Measurements from ENCODE around the gene CUX1. TPM values are rescaled to one million over a fixed set of nuclear protein-coding genes. Genes with fewer than 3 reads are reported as not detected.
"Not testable (repeated sequence)": the region's sequence is repeated elsewhere in the genome, so short reads cannot be mapped to it uniquely, and the experiment has no call there.

CUX1 gene
- total and polyA plus RNA-seq, 2 donors = 59.7 to 63.5 TPM

DNA sequence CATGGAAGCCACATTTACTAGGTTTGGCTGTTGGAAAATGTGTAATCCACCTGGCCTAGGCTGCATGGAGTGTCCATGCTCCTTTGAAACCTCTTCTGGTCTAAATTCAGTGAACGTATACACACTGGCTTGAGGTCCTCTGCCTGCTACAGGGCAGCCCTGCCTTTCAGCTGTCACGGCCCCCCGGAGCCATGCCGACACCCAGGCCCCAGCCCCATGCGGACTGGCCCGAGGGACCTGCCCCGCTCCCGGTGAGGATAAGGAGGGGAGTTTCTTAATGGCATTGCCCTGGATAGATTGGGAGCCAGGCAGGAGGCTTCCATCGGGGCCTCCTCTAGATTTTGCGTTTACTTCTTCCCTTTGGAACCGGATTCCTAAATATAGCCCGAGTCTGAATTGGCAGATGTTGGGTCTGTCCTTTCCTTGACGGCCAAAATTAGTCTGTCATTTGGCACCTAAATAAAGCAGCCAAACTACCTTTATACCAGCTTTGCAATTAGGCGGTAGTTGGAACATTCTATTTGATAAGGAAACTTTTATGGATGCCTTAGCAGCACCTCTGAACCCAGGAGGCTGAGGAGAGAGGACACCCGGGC is 397.1 kb downstream of the CUX1 start:
- Histone ChIP-seq H3K4me3 (ENCODE audit: low read depth, low read length) (no peak overlapping the region), H3K27ac (ENCODE audit: low read depth) (no peak overlapping the region), H3K36me3 (ENCODE audit: insufficient read depth) (no peaks in the 10 kb centered on the region), H3K4me1 (ENCODE audit: insufficient read depth) (no peaks in the 10 kb centered on the region)
- no peak for DNase-seq (ENCODE audit: extremely low spot score)
- WGBS = 80% methylated on average over 15 of the region's 15 CpGs

DNA sequence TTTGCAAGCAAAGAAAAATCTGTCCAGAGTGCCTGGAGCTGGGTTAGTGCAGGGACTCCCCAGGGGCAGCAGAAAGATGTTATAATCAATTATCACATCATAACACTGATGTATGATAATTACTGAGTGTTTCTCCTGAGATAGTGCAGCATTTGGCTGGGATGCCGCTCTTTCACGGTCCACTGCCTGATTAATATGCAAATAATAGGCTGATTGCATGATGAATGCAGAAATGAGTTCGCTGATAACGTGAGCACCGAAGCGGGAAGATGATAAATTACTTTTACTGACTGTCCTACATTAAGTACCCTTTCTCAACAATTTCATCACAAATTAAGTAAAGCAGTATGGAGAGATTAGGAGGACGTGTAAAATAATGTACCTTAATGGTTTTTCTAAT is 397.8 kb downstream of the CUX1 start:
- Histone ChIP-seq H3K36me3 (ENCODE audit: insufficient read depth) (no peaks in the 10 kb centered on the region), H3K4me1 (ENCODE audit: insufficient read depth) (no peaks in the 10 kb centered on the region), H3K27ac (ENCODE audit: low read depth) (no peak overlapping the region), H3K4me3 (ENCODE audit: low read depth, low read length) (no peak overlapping the region)
- DNase-seq (ENCODE audit: extremely low spot score) = no peak
- 79% methylated on average over 7 of the region's 7 CpGs for WGBS

DNA sequence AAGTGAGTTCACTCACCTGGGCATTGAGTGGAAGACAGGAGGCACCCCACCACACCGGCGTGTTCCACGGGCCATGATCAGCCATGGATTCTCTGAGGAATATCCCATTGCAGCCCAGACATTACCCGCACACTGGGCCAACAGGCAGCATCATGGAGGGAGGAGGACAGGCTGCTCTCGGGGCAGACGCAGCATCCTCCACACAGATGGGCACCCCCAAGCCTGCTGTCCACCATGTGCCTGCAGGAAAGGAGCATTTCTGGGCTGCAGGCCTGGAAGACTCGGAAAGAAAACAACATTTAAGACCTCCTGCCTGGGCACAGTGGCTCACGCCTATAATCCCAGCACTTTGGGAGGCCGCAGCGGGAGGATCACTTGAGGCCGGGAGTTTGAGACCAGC is 398.3 kb downstream of the CUX1 start:
- H3K36me3 ChIP-seq (ENCODE audit: insufficient read depth) = no peaks in the 10 kb centered on the region
- H3K4me1 ChIP-seq (ENCODE audit: insufficient read depth) = no peaks in the 10 kb centered on the region
- no peak overlapping the region for H3K4me3 ChIP-seq (ENCODE audit: low read depth, low read length)
- DNase-seq (ENCODE audit: extremely low spot score) = no peak
- WGBS = 92% methylated on average over 11 of the region's 11 CpGs
- no peak overlapping the region for H3K27ac ChIP-seq (ENCODE audit: low read depth)

DNA sequence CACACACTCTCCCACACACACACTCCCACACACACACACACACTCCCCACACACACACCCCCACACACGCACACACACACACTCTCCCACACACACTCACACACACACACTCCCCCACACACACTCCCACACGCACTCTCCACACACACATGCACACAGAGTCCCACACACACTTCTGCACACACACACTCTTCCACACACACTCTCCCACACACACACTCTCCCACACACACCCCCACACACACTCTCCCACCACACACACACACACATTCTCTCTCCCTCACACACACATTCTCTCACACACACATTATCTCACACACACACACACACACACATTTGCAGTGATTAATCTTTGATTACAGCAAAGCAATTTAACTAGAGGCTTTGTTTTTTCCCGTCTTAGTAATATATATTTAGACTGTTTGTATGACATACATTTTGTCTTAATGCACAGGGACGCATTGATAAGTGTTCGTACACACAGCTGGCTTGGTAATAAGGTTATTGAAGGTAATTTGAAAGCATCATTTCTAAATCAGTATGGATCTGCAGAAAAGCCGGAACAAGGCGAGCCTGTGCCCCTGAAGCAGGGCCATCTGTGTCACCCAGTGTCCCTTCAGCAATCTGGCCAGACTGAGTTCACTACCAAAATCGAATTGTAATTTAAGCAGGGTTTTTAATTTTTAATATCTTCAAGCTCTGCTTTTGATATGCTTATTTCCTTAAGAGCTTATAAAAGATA is 399.3 kb downstream of the CUX1 start:
- no peak overlapping the region for H3K4me3 ChIP-seq (ENCODE audit: low read depth, low read length)
- no peak overlapping the region for H3K27ac ChIP-seq (ENCODE audit: low read depth)
- H3K4me1 ChIP-seq (ENCODE audit: insufficient read depth) = no peaks in the 10 kb centered on the region
- H3K36me3 ChIP-seq (ENCODE audit: insufficient read depth) = no peaks in the 10 kb centered on the region
- no peak for DNase-seq (ENCODE audit: extremely low spot score)
- WGBS = 93% methylated on average over 8 of the region's 8 CpGs

DNA sequence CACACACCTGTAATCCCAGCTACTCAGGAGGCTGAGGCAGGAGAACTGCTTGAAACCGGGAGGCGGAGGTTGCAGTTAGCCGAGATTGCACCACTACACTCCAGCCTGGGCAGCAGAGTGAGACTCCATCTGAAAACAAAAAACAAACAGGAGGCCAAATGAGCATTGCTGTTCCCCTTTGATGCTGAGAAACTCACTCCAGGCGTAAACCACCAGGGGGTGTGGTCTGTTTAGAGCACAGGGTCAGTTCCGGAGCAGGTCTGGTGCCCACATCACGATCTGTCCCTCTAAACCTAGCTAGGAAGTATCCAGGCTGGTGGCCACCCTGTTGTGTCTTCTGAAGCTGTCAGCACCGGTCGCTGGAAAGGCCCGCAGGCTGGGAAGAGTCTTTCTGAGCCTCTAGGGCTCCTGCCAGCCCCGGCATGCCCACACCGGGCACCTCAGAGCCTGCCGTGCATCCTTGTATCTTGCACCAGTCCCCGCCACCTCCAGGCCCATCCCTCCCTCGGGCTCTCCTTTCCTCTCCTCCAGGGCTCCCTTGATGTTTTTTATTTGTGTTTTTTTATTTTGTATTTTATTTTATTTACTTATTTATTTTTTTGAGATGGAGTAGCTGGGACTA is 402.9 kb downstream of the CUX1 start:
- Histone ChIP-seq H3K36me3 (ENCODE audit: insufficient read depth) (peaks cover 2% of the 10 kb centered on the region), H3K4me1 (ENCODE audit: insufficient read depth) (no peaks in the 10 kb centered on the region), H3K27ac (ENCODE audit: low read depth) (no peak overlapping the region), H3K4me3 (ENCODE audit: low read depth, low read length) (no peak overlapping the region)
- no peak for DNase-seq (ENCODE audit: extremely low spot score)
- WGBS = 89% methylated on average over 14 of the region's 14 CpGs

DNA sequence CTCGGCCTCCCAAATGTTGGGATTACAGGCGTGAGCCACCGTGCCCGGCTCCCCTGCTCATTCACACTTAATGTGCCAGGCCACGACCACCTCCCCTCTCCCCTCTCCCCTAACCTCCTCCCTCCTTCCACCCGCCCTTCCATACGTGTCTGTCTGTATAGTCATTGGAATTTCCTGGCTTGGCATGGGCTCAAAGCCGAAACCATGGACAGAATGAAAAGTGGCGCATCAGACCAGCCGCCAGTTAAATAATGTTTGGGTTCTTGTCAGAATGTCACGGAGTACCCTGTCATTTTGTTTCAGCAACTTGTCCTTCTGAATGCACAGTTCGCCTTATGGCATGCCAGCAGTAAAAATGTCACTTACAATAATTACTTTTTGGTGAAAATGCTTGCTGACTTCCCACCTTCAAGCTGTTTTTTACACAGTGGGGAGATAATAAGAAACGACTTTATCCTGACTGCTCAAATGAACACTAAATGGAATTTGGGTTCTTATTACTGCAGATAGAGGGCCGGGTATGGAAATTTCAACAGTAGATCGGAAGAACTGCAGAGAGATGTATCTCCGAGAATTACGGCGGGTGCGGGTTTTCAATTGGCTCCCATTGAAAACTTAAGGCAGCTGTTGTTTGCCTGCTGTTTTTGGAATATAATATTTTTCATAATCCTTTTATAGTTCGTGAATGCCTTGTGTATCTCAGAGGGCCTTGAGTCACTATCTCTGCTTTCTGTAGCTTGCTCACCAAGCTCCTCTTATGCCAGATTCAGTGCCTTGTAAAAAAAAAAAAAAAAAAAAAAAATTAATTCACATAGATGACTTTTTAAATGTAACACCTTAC is 403.8 kb downstream of the CUX1 start:
- no peak overlapping the region for H3K4me3 ChIP-seq (ENCODE audit: low read depth, low read length)
- WGBS = 55% methylated on average over 20 of the region's 20 CpGs
- H3K27ac ChIP-seq (ENCODE audit: low read depth) = no peak overlapping the region
- peaks cover 2% of the 10 kb centered on the region for H3K36me3 ChIP-seq (ENCODE audit: insufficient read depth)
- no peak for DNase-seq (ENCODE audit: extremely low spot score)
- no peaks in the 10 kb centered on the region for H3K4me1 ChIP-seq (ENCODE audit: insufficient read depth)

DNA sequence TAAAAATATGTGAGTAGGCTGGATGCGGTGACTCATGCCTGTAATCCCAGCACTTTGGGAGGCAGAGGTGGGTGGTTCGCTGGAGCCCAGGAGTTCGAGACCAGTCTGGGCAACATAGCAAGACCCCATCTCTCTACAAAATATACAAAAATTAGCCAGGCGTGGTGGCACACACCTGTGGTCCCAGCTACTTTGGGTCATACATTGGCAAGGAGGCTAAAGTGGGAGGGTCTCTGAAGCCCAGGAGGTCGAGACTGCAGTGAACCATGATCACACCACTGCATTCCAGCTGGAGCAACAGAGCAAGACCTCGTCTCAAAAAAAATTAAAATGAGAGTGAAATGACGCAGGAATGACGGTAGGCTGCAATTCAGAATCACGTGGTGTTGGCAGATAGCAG is 404.5 kb downstream of the CUX1 start:
- no peak for DNase-seq (ENCODE audit: extremely low spot score)
- H3K4me3 ChIP-seq (ENCODE audit: low read depth, low read length) = no peak overlapping the region
- 95% methylated on average over 9 of the region's 9 CpGs for WGBS

DNA sequence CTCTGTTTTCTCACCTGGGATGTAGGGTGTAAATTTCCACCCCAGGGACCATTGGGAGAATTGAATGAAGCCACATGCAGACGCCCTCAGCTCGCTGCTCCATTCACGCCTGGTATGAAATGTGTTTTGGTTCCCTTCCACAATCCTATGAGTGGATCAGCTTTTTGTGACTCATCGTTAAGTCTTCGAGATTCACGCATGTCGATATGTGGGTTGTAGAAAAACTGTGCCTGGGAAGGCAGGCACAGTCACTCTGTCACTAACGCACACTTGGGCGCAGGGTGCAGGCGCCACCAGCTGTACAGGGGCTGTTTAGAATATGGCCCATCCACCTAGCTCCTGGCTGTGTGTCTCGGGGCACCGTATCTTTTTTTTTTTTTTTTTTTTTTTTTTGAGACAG is 405.0 kb downstream of the CUX1 start:
- 95% methylated on average over 12 of the region's 12 CpGs for WGBS
- Histone ChIP-seq H3K4me1 (ENCODE audit: insufficient read depth) (no peaks in the 10 kb centered on the region), H3K4me3 (ENCODE audit: low read depth, low read length) (no peak overlapping the region), H3K36me3 (ENCODE audit: insufficient read depth) (peaks cover 2% of the 10 kb centered on the region), H3K27ac (ENCODE audit: low read depth) (no peak overlapping the region)
- no peak for DNase-seq (ENCODE audit: extremely low spot score)

More for the DNA sequence above, 404.5 kb downstream of the CUX1 start:
- H3K27ac ChIP-seq (ENCODE audit: low read depth) = no peak overlapping the region
- no peaks in the 10 kb centered on the region for H3K4me1 ChIP-seq (ENCODE audit: insufficient read depth)
- peaks cover 2% of the 10 kb centered on the region for H3K36me3 ChIP-seq (ENCODE audit: insufficient read depth)

DNA sequence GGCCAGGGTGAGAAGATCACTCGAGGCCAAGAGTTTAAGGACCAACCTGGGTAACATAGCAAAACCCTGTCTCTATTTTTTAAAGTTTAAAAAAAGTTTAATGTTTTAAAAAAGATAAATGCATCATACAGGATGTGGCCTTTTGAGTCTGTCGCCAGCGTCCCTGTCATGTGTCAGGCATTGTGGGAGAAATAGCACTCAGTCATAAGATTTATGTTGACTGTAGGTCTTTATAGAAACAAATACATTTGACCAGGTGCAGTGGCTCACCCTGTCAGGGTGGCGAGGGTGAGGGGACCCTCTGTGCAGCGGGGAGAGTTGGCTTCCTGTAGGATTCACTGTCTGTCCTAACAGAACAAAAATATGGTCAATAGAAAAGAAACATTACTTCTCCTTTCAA is 405.8 kb downstream of the CUX1 start:
- DNase-seq (ENCODE audit: extremely low spot score) = no peak
- Histone ChIP-seq H3K27ac (ENCODE audit: low read depth) (no peak overlapping the region), H3K4me3 (ENCODE audit: low read depth, low read length) (no peak overlapping the region), H3K4me1 (ENCODE audit: insufficient read depth) (no peaks in the 10 kb centered on the region), H3K36me3 (ENCODE audit: insufficient read depth) (peaks cover 2% of the 10 kb centered on the region)
- 91% methylated on average over 5 of the region's 5 CpGs for WGBS

DNA sequence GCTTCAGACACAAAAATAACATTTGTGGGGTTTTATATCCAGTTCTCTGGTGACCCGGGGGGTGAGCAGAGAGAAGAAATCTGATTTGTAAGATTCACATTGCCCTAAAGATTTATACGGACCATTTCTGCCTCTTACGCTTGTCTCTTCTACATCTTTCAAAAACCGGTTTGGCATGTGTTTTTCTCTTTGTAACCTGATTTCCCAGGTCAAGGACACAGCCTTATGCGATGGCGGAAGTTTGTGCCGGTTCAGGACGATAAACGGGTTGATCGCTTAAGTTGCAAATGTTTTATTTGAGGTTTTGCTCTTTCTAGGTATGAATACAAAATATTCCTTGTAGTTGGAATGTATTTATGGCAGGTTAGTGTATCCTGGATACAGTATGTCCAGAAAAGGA is 407.6 kb downstream of the CUX1 start:
- Histone ChIP-seq H3K27ac (ENCODE audit: low read depth) (no peak overlapping the region), H3K4me3 (ENCODE audit: low read depth, low read length) (no peak overlapping the region), H3K4me1 (ENCODE audit: insufficient read depth) (no peaks in the 10 kb centered on the region), H3K36me3 (ENCODE audit: insufficient read depth) (peaks cover 2% of the 10 kb centered on the region)
- WGBS = 89% methylated on average over 10 of the region's 10 CpGs
- no peak for DNase-seq (ENCODE audit: extremely low spot score)

DNA sequence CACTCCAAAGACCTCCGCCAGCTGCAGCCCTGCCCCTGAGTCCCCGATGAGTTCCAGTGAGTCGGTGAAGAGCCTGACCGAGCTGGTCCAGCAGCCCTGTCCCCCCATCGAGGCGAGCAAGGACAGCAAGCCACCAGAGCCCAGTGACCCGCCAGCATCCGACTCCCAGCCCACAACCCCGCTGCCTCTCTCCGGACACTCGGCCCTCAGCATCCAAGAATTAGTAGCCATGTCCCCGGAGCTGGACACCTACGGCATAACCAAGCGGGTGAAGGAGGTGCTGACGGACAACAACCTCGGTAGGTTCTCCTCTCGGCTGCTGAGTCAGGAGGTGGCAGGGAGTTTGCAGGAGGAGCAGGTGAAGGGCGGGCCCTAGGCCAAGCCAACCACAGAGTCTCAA is 409.9 kb downstream of the CUX1 start:
- Histone ChIP-seq H3K36me3 (ENCODE audit: insufficient read depth) (no peaks in the 10 kb centered on the region), H3K4me3 (ENCODE audit: low read depth, low read length) (no peak overlapping the region), H3K27ac (ENCODE audit: low read depth) (no peak overlapping the region), H3K4me1 (ENCODE audit: insufficient read depth) (no peaks in the 10 kb centered on the region)
- no peak for DNase-seq (ENCODE audit: extremely low spot score)
- 92% methylated on average over 18 of the region's 18 CpGs for WGBS

DNA sequence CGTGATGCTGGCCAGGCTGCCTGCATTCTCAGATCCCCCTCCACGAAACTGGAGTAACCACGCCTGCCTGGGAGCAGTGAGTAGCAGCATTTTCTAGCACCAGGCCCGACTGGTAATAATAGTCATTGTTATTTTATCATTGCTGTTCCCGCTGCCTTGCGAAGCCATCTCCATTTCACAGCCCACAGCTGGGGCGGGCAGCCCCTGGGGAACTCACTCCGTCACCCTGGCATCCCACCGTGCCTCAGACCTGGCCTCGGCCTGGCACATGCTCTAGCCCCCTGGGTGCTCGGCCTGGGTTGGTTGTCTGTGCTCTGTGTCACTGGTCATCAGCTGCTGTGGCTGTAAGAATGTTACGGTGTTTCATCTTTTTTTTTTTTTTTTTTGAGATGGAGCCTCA is 411.5 kb downstream of the CUX1 start:
- 93% methylated on average over 12 of the region's 12 CpGs for WGBS
- Histone ChIP-seq H3K4me1 (ENCODE audit: insufficient read depth) (no peaks in the 10 kb centered on the region), H3K4me3 (ENCODE audit: low read depth, low read length) (no peak overlapping the region), H3K27ac (ENCODE audit: low read depth) (no peak overlapping the region), H3K36me3 (ENCODE audit: insufficient read depth) (no peaks in the 10 kb centered on the region)
- DNase-seq (ENCODE audit: extremely low spot score) = no peak

DNA sequence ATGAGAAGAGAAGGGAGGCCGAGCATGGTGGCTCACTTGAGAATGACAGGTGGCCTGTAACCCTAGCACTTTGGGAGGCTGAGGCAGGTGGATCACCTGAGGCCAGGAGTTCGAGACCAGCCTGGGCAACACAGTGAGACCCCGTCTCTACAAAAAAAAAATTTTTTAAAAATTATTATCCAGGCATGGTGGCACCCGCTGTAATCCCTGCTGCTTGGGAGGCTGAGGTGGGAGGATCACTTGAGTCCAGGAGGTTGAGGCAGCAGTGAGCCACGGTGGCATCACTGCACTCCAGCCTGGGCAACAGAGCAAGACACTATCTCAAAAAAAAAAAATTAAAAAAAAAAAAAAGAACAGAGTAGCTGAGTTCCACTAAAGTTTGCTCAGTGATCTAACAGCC is 412.7 kb downstream of the CUX1 start:
- WGBS = 86% methylated on average over 5 of the region's 5 CpGs
- not testable (repeated sequence) for DNase-seq (ENCODE audit: extremely low spot score); H3K27ac ChIP-seq (ENCODE audit: low read depth); H3K4me1 ChIP-seq (ENCODE audit: insufficient read depth); H3K36me3 ChIP-seq (ENCODE audit: insufficient read depth); H3K4me3 ChIP-seq (ENCODE audit: low read depth, low read length)

Measured in urinary bladder (tissue), 4 donors.